ENCODE results near the gene TANC2. TPM values are rescaled to one million over a fixed set of nuclear protein-coding genes. Genes with fewer than 3 reads are reported as not detected.

Gene TANC2
- total RNA-seq, 1 experiment from 2014 or later = 53.2 TPM

DNA sequence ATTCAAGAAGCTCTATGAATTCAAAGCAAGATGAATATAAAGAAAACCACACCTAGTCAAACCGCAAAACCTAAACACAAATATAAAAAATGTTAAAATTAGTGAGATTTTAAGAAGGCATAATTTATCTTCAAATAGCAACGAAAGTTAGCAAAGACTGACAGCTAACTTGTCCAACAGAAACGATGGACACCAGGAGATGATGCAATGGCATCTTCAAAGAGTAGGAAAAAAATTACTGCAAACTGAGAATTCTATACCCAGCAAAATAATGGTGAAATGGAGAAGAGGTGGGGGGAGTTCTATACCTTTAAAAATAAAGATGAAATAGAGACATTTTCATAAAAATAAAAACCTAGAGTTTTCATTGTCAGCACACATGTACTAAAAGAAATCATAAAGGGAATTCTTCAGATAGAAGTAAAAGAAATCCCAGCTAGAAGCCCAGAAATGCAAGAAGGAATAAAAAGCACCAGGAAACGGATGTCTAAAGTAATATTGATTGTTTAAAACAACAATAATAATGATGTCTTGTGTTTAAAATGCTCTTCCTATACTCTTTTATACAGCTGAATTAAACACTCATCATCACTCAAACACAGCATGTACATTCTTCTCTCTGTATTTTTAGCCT, 24.6 kb upstream of the TANC2 start:
- H3K9me2 ChIP-seq (ENCODE audit: insufficient read depth) = no peaks in the 10 kb centered on the region
- H3K27me3 ChIP-seq (ENCODE audit: insufficient read depth, low read length) = no peaks in the 10 kb centered on the region
- H3K9ac ChIP-seq (ENCODE audit: low read length) = no peak overlapping the region
- H3K36me3 ChIP-seq (ENCODE audit: control insufficient read depth in 1 of 2, insufficient read depth in 2 of 2, low read length in 2 of 2) = no peaks in the 10 kb centered on the region
- H3K4me2 ChIP-seq (ENCODE audit: low read length) = no peak overlapping the region
- no peaks in the 10 kb centered on the region for H3K79me2 ChIP-seq (ENCODE audit: insufficient read depth, low read length)
- no peaks in the 10 kb centered on the region for H4K20me1 ChIP-seq (ENCODE audit: insufficient read depth)
- TF ChIP-seq, protein P1, sequence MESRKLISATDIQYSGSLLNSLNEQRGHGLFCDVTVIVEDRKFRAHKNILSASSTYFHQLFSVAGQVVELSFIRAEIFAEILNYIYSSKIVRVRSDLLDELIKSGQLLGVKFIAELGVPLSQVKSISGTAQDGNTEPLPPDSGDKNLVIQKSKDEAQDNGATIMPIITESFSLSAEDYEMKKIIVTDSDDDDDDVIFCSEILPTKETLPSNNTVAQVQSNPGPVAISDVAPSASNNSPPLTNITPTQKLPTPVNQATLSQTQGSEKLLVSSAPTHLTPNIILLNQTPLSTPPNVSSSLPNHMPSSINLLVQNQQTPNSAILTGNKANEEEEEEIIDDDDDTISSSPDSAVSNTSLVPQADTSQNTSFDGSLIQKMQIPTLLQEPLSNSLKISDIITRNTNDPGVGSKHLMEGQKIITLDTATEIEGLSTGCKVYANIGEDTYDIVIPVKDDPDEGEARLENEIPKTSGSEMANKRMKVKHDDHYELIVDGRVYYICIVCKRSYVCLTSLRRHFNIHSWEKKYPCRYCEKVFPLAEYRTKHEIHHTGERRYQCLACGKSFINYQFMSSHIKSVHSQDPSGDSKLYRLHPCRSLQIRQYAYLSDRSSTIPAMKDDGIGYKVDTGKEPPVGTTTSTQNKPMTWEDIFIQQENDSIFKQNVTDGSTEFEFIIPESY (IDR thresholded peaks at IDR 0.05; ENCODE audit: extremely low read depth, insufficient replicate concordance, low read length) = no peak
- TF ChIP-seq, protein P2, sequence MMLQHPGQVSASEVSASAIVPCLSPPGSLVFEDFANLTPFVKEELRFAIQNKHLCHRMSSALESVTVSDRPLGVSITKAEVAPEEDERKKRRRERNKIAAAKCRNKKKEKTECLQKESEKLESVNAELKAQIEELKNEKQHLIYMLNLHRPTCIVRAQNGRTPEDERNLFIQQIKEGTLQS (IDR thresholded peaks at IDR 0.05) = 0 out of 2 replicates have a peak, but pooled peaks have one; percentile 18
- DNase-seq (ENCODE audit: low read depth, low spot score) = no peak
- POLR2A ChIA-PET = no interaction called here
- ATAC-seq = no peak
- H3K9me3 ChIP-seq (ENCODE audit: control insufficient read depth in 1 of 2, insufficient read depth in 1 of 2, low read depth in 1 of 2, low read length in 2 of 2) = no peaks in the 10 kb centered on the region; a peak in 1 of 4 replicates
- intact Hi-C loops (cut with micrococcal nuclease) = no loop called here
- BruUV-seq (replicated peaks) = no TSS peak
- no peak overlapping the region for H2AFZ ChIP-seq (ENCODE audit: low read depth, low read length, poor library complexity, severe bottlenecking)
- CTCF ChIA-PET = no interaction called here
- H3K4me3 ChIP-seq (replicated peaks in 1 of 2; ENCODE audit: low read depth in 1 of 2, low read length in 2 of 2) = no peak overlapping the region
- RAD21 ChIA-PET (ENCODE audit: low non-redundant PET in 1 of 2, low total read pairs in 2 of 2, uncharacterized antibody in 2 of 2, unreplicated experiment in 2 of 2) = no interaction called here
- H3K4me1 ChIP-seq (ENCODE audit: control insufficient read depth in 1 of 2, insufficient read depth in 2 of 2, low read length in 2 of 2) = no peaks in the 10 kb centered on the region
- H3K27ac ChIP-seq (ENCODE audit: low read depth, low read length) = no peak overlapping the region

GRCh38 chr17:62948370-62948769, 17.7 kb upstream of the TANC2 start:
- H4K20me1 ChIP-seq (ENCODE audit: insufficient read depth) = no peaks in the 10 kb centered on the region
- no peaks in the 10 kb centered on the region for H3K79me2 ChIP-seq (ENCODE audit: insufficient read depth, low read length)
- no peaks in the 10 kb centered on the region for H3K36me3 ChIP-seq (ENCODE audit: control insufficient read depth in 1 of 2, insufficient read depth in 2 of 2, low read length in 2 of 2)
- peaks cover 13 to 15% of the 10 kb centered on the region in 2 experiments for H3K4me1 ChIP-seq (ENCODE audit: control insufficient read depth in 1 of 2, insufficient read depth in 2 of 2, low read length in 2 of 2)
- H3K4me2 ChIP-seq (ENCODE audit: low read length) = no peak overlapping the region
- no TSS peak for BruUV-seq (replicated peaks)
- H3K4me3 ChIP-seq (replicated peaks in 1 of 2; ENCODE audit: low read depth in 1 of 2, low read length in 2 of 2) = no peak overlapping the region
- H2AFZ ChIP-seq (ENCODE audit: low read depth, low read length, poor library complexity, severe bottlenecking) = no peak overlapping the region
- no peaks in the 10 kb centered on the region for H3K27me3 ChIP-seq (ENCODE audit: insufficient read depth, low read length)
- H3K9me2 ChIP-seq (ENCODE audit: insufficient read depth) = no peaks in the 10 kb centered on the region
- H3K9me3 ChIP-seq (ENCODE audit: control insufficient read depth in 1 of 2, insufficient read depth in 1 of 2, low read depth in 1 of 2, low read length in 2 of 2) = no peaks in the 10 kb centered on the region
- no peak overlapping the region for H3K9ac ChIP-seq (ENCODE audit: low read length)
- POLR2A ChIA-PET = no interaction called here
- CTCF ChIA-PET = no interaction called here
- no peak for DNase-seq (ENCODE audit: low read depth, low spot score)
- H3K27ac ChIP-seq (ENCODE audit: low read depth, low read length) = no peak overlapping the region
- no peak for ATAC-seq
- RAD21 ChIA-PET (ENCODE audit: low non-redundant PET in 1 of 2, low total read pairs in 2 of 2, uncharacterized antibody in 2 of 2, unreplicated experiment in 2 of 2) = no interaction called here
- intact Hi-C loops (cut with micrococcal nuclease) = no loop called here
- TF ChIP-seq ZNF274 (IDR thresholded peaks at IDR 0.05; ENCODE audit: low read depth, low read length) (no peak), CTCF (IDR thresholded peaks at IDR 0.05 in 2 of 3, conservative IDR thresholded peaks at IDR 0.05 in 1 of 3; ENCODE audit: borderline replicate concordance in 1 of 3, insufficient read depth in 1 of 3, low read depth in 2 of 3, low read length in 2 of 3) (no peak), ELF1 (IDR thresholded peaks at IDR 0.05; ENCODE audit: borderline replicate concordance, low read depth) (no peak), POLR2A (IDR thresholded peaks at IDR 0.05; ENCODE audit: borderline replicate concordance, extremely low read depth, insufficient read depth, insufficient read length) (no peak), JUND (IDR thresholded peaks at IDR 0.05) (no peak), CBX3 (IDR thresholded peaks at IDR 0.05; ENCODE audit: low read depth) (no peak), EZH2 (IDR thresholded peaks at IDR 0.05) (no peak), FOSL1 (IDR thresholded peaks at IDR 0.05; ENCODE audit: low read depth) (no peak), CEBPB (IDR thresholded peaks at IDR 0.05; ENCODE audit: low read depth) (no peak), SIN3A (IDR thresholded peaks at IDR 0.05; ENCODE audit: low read depth) (no peak), TCF7L2 (IDR thresholded peaks at IDR 0.05; ENCODE audit: borderline replicate concordance, extremely low read depth, insufficient read depth, insufficient read length) (no peak)
- TF ChIP-seq, protein P1 (IDR thresholded peaks at IDR 0.05; ENCODE audit: extremely low read depth, insufficient replicate concordance, low read length) = no peak
- TF ChIP-seq, protein P2 (IDR thresholded peaks at IDR 0.05) = no peak

All from HCT116 (cell line).